Naive thymus-derived CD8-positive, alpha-beta T cell (primary cell): ENCODE measurements around the gene PTPN5. TPM values are rescaled to one million over a fixed set of nuclear protein-coding genes. Genes with fewer than 3 reads are reported as not detected.
A peak's percentile ranks its signal among the peaks of the same experiment; 100 is the strongest.

Source experiments
- ATAC-seq, 2 donors: fragments of 150-1000 bp; cut with Tn5 transposase in 1 of 2; sonication (Bioruptor Pico), chemical (Tn5 transposase) in 1 of 2; 1 replicate in 1 of 2; 2 replicates in 1 of 2; pipeline ENCODE4 v1.10.0; 2021; ENCODE audit warnings: mild to moderate bottlenecking in 2 of 2, moderate library complexity in 2 of 2
- POLR2A ChIA-PET: fragments of 350-600 bp; sonication (Branson Sonifier 250); formaldehyde crosslinking; loops from one replicate; lab custom pipeline; 2021; ENCODE audit warnings: antibody characterized with exemption; lab: Charles Lee
- DNase-seq, 10 donors: peaks; one replicate each; pipeline versions ENCODE4 v3.0.0 to v3.0.0-alpha.2; 2020 to 2022
- H3K27ac Mint-ChIP-seq, 10 donors: one replicate each; pipeline ENCODE4 v1.8.0; 2020 to 2022; ENCODE audit warnings: mild to moderate bottlenecking in 10 of 10, mixed read lengths in 10 of 10, moderate library complexity in 4 of 10, inconsistent platforms in 1 of 10
- H3K27me3 Mint-ChIP-seq, 5 donors: one replicate each; pipeline ENCODE4 v1.8.0; 2021 to 2022; ENCODE audit warnings: mixed read lengths in 5 of 5
- H3K36me3 Mint-ChIP-seq, 3 donors: one replicate each; pipeline ENCODE4 v1.8.0; 2020 to 2022; ENCODE audit warnings: mixed read lengths in 3 of 3, mild to moderate bottlenecking in 2 of 3, inconsistent platforms in 1 of 3
- H3K4me1 Mint-ChIP-seq, 4 donors: one replicate each; pipeline ENCODE4 v1.8.0; 2021 to 2022; ENCODE audit warnings: mixed read lengths in 4 of 4
- H3K4me3 Mint-ChIP-seq, 10 donors: one replicate each; pipeline ENCODE4 v1.8.0; 2020 to 2022; ENCODE audit warnings: mild to moderate bottlenecking in 10 of 10, mixed read lengths in 10 of 10, moderate library complexity in 6 of 10, inconsistent platforms in 1 of 10
- H3K9me3 Mint-ChIP-seq, 9 donors: one replicate each; pipeline ENCODE4 v1.8.0; 2020 to 2022; ENCODE audit warnings: mixed read lengths in 9 of 9, mild to moderate bottlenecking in 3 of 9, inconsistent platforms in 1 of 9, moderate library complexity in 1 of 9
- polyA plus RNA-seq, 3 donors: library from polyadenylated mRNA; unstranded; fragments of 300-500 nt; fragmentation: Illumina TruSeq; gene quantifications; one replicate each; pipeline ENCODE4 v1.2.3, GENCODE V29; 2021
- total RNA-seq, 8 experiments: library from RNA in 2 of 8; stranded (reverse) in 2 of 8; gene quantifications; one replicate each; pipeline ENCODE4 v1.2.3 and lab custom pipeline; 2021 to 2026

The PTPN5 gene
- total and polyA plus RNA-seq, 5 experiments from 2014 or later, result not detected

GRCh38 chr11:18789942-18790341 lies 1.7 kb downstream of the PTPN5 start:
- Mint-ChIP-seq H3K4me3 (no peak overlapping the region), H3K36me3 (no peaks in the 10 kb centered on the region), H3K4me1 (peaks cover 1 to 8% (median 4%) of the 10 kb centered on the region in 4 donors), H3K27ac (no peak overlapping the region), H3K27me3 (peaks cover 36 to 49% (median 47%) of the 10 kb centered on the region in 5 donors), H3K9me3 (no peaks in the 10 kb centered on the region)
- POLR2A ChIA-PET, result no interaction called here
- ATAC-seq, result no peak
- DNase-seq, result no peak

- POLR2A ChIA-PET, result no interaction called here
- ATAC-seq (no peak), DNase-seq (no peak)
- H3K4me3 Mint-ChIP-seq, result no peak overlapping the region
- H3K27me3 Mint-ChIP-seq, result peaks cover 17 to 40% (median 25%) of the 10 kb centered on the region in 5 donors
- H3K27ac Mint-ChIP-seq, result no peak overlapping the region
- H3K36me3 Mint-ChIP-seq, result no peaks in the 10 kb centered on the region
- H3K9me3 Mint-ChIP-seq, result no peaks in the 10 kb centered on the region
- no peaks in the 10 kb centered on the region for H3K4me1 Mint-ChIP-seq
These were observed 6.2 kb downstream of the PTPN5 start for GRCh38 chr11:18785411-18785810.

GRCh38 chr11:18780896-18781295 lies 10.7 kb downstream of the PTPN5 start:
- ATAC-seq (no peak), DNase-seq (no peak)
- Mint-ChIP-seq H3K4me3 (no peak overlapping the region), H3K4me1 (peaks cover 0 to 9% (median 4%) of the 10 kb centered on the region in 4 donors), H3K27ac (no peak overlapping the region), H3K36me3 (no peaks in the 10 kb centered on the region), H3K27me3 (peaks cover 0 to 14% (median 7%) of the 10 kb centered on the region in 5 donors), H3K9me3 (peaks cover 0 to 9% (median 0%) of the 10 kb centered on the region in 9 donors)
- POLR2A ChIA-PET, result no interaction called here

- H3K36me3 Mint-ChIP-seq, result no peaks in the 10 kb centered on the region
- POLR2A ChIA-PET, result no interaction called here
- peaks cover 0 to 9% (median 0%) of the 10 kb centered on the region in 9 donors for H3K9me3 Mint-ChIP-seq
- H3K4me1 Mint-ChIP-seq, result peaks cover 0 to 9% (median 4%) of the 10 kb centered on the region in 4 donors
- H3K27ac Mint-ChIP-seq, result no peak overlapping the region
- H3K4me3 Mint-ChIP-seq, result peak overlapping the region in 1 of 10 donors; percentile 20
- DNase-seq (no peak), ATAC-seq (no peak)
- H3K27me3 Mint-ChIP-seq, result peaks cover 0 to 14% (median 7%) of the 10 kb centered on the region in 5 donors
These were observed 11.3 kb downstream of the PTPN5 start for GRCh38 chr11:18780329-18780728.

- H3K27me3 Mint-ChIP-seq, result peaks cover 0 to under 1% (median 0%) of the 10 kb centered on the region in 5 donors
- POLR2A ChIA-PET, result no interaction called here
- no peak for DNase-seq
- ATAC-seq, result no peak
- peaks cover 0 to 9% (median 0%) of the 10 kb centered on the region in 9 donors for H3K9me3 Mint-ChIP-seq
- H3K36me3 Mint-ChIP-seq, result no peaks in the 10 kb centered on the region
- peaks cover 0 to 9% (median 5%) of the 10 kb centered on the region in 4 donors for H3K4me1 Mint-ChIP-seq
- H3K27ac Mint-ChIP-seq, result peak overlapping the region in 3 of 10 donors; percentile 14 to 46 (median 35)
- H3K4me3 Mint-ChIP-seq, result peak overlapping the region in 1 of 10 donors; percentile 1
These were observed 13.1 kb downstream of the PTPN5 start for GRCh38 chr11:18778468-18778867.

- H3K27me3 Mint-ChIP-seq, result peaks cover under 1 to 18% (median 9%) of the 10 kb centered on the region in 5 donors
- ATAC-seq (no peak), DNase-seq (no peak)
- peaks cover 0 to 9% (median 0%) of the 10 kb centered on the region in 9 donors for H3K9me3 Mint-ChIP-seq
- H3K4me1 Mint-ChIP-seq, result peaks cover 0 to 9% (median 5%) of the 10 kb centered on the region in 4 donors
- H3K27ac Mint-ChIP-seq, result no peak overlapping the region
- no peak overlapping the region for H3K4me3 Mint-ChIP-seq
- no peaks in the 10 kb centered on the region for H3K36me3 Mint-ChIP-seq
- POLR2A ChIA-PET, result no interaction called here
These were observed 15.3 kb downstream of the PTPN5 start for GRCh38 chr11:18776324-18776723.

- peak in 1 of 2 donors; percentile 37 for ATAC-seq
- POLR2A ChIA-PET, result no interaction called here
These were observed 15.9 kb downstream of the PTPN5 start for GRCh38 chr11:18775492-18776292.

GRCh38 chr11:18774801-18775200 lies 16.8 kb downstream of the PTPN5 start:
- DNase-seq (no peak), ATAC-seq (no peak)
- H3K4me3 Mint-ChIP-seq, result no peak overlapping the region
- POLR2A ChIA-PET, result no interaction called here
- H3K27ac Mint-ChIP-seq, result no peak overlapping the region
- H3K4me1 Mint-ChIP-seq, result peaks cover 0 to 9% (median 5%) of the 10 kb centered on the region in 4 donors
- peaks cover 0 to 9% (median 0%) of the 10 kb centered on the region in 9 donors for H3K9me3 Mint-ChIP-seq
- no peaks in the 10 kb centered on the region for H3K36me3 Mint-ChIP-seq
- peaks cover 3 to 30% (median 18%) of the 10 kb centered on the region in 5 donors for H3K27me3 Mint-ChIP-seq

More at GRCh38 chr11:18775492-18776292, 15.9 kb downstream of the PTPN5 start:
- H3K4me1 Mint-ChIP-seq, result peaks cover 0 to 9% (median 5%) of the 10 kb centered on the region in 4 donors
- H3K36me3 Mint-ChIP-seq, result no peaks in the 10 kb centered on the region
- H3K27me3 Mint-ChIP-seq, result peaks cover 3 to 24% (median 12%) of the 10 kb centered on the region in 5 donors
- DNase-seq, result peak in 7 of 10 donors; percentile 5 to 29 (median 19)
- no peak overlapping the region for H3K27ac Mint-ChIP-seq
- peaks cover 0 to 9% (median 0%) of the 10 kb centered on the region in 9 donors for H3K9me3 Mint-ChIP-seq
- no peak overlapping the region for H3K4me3 Mint-ChIP-seq

- Mint-ChIP-seq H3K9me3 (peaks cover 0 to 6% (median 0%) of the 10 kb centered on the region in 9 donors), H3K27ac (peak overlapping the region in 1 of 10 donors; percentile 67), H3K4me3 (no peak overlapping the region), H3K27me3 (peaks cover 3 to 30% (median 18%) of the 10 kb centered on the region in 5 donors), H3K36me3 (no peaks in the 10 kb centered on the region), H3K4me1 (peaks cover 0 to 4% (median 2%) of the 10 kb centered on the region in 4 donors)
- DNase-seq (no peak), ATAC-seq (no peak)
- POLR2A ChIA-PET, result no interaction called here
These were observed 17.9 kb downstream of the PTPN5 start for GRCh38 chr11:18773681-18774080.

- no peaks in the 10 kb centered on the region for H3K36me3 Mint-ChIP-seq
- no peak for DNase-seq
- peaks cover 0 to 2% (median 0%) of the 10 kb centered on the region in 4 donors for H3K4me1 Mint-ChIP-seq
- H3K27ac Mint-ChIP-seq, result no peak overlapping the region
- no peak for ATAC-seq
- H3K4me3 Mint-ChIP-seq, result no peak overlapping the region
- H3K9me3 Mint-ChIP-seq, result peaks cover 0 to 2% (median 0%) of the 10 kb centered on the region in 9 donors
- H3K27me3 Mint-ChIP-seq, result peaks cover 3 to 30% (median 20%) of the 10 kb centered on the region in 5 donors
- POLR2A ChIA-PET, result no interaction called here
These were observed 18.5 kb downstream of the PTPN5 start for GRCh38 chr11:18773104-18773503.

- DNase-seq (no peak), ATAC-seq (no peak)
- no peaks in the 10 kb centered on the region for H3K36me3 Mint-ChIP-seq
- H3K27ac Mint-ChIP-seq, result peak overlapping the region in 1 of 10 donors; percentile 1
- H3K9me3 Mint-ChIP-seq, result no peaks in the 10 kb centered on the region
- no peak overlapping the region for H3K4me3 Mint-ChIP-seq
- H3K27me3 Mint-ChIP-seq, result peaks cover 3 to 35% (median 21%) of the 10 kb centered on the region in 5 donors
- POLR2A ChIA-PET, result no interaction called here
- peaks cover 0 to 2% (median 0%) of the 10 kb centered on the region in 4 donors for H3K4me1 Mint-ChIP-seq
These were observed 19.4 kb downstream of the PTPN5 start for GRCh38 chr11:18772211-18772610.

- POLR2A ChIA-PET, result no interaction called here
- Mint-ChIP-seq H3K4me1 (peaks cover 0 to 2% (median 0%) of the 10 kb centered on the region in 4 donors), H3K4me3 (no peak overlapping the region), H3K27ac (no peak overlapping the region), H3K27me3 (peaks cover 3 to 38% (median 21%) of the 10 kb centered on the region in 5 donors), H3K36me3 (no peaks in the 10 kb centered on the region), H3K9me3 (no peaks in the 10 kb centered on the region)
- DNase-seq (no peak), ATAC-seq (no peak)
These were observed 20.1 kb downstream of the PTPN5 start for GRCh38 chr11:18771266-18772035.
